GM12873 (cell line): ENCODE results near the gene AHRR.

Experiments used
- TF ChIP-seq, protein P1 (sequence below): IDR thresholded peaks from 2 replicates; pipeline ENCODE4 v1.5.1; 2012; ENCODE audit warnings: low read depth, mild to moderate bottlenecking, moderate library complexity, low read length, control low read depth; ENCODE audit not compliant: insufficient read depth; ENCODE audit errors: missing control alignments

The AHRR gene

DNA sequence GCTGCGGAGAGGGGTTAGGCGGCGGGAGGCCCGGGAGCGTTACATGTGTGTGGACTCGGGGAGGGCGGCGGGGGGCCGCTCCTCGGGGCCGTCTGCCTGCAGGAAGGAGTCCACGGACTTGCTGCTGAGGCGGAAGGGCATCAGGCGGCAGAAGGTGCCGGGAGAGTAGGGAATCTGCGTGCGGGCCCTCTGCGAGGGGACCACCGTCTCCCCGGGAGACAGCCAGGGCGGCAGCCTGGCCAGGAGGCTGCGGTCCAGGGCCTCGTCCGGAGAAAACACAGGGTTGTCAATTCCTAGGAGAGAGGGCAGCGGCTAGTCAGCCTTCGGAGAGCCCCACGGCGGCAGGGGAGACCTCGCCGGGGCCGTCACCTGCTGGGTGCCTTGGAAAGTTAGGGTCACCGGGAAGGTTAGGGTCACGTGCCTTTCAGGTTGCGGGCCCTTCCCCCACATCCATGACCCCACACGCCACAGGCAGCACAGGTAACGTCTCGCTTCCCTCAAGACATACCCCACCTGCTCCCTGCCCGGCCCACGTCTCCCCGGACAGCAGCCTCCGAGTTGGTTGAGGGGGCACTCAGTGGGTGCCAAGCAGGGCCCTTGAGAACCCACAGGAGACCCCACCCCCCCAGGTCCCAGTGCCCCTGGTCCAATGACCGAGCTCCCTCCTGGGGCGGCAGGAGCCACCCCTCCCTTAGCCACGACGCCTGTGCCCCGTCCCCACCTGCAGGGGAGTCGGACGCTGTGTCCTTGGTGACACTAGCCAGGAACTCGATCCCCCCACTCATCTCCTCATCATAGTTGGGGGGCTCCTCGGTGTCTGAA, 153.5 kb downstream of the AHRR start:
- TF ChIP-seq, protein P1, sequence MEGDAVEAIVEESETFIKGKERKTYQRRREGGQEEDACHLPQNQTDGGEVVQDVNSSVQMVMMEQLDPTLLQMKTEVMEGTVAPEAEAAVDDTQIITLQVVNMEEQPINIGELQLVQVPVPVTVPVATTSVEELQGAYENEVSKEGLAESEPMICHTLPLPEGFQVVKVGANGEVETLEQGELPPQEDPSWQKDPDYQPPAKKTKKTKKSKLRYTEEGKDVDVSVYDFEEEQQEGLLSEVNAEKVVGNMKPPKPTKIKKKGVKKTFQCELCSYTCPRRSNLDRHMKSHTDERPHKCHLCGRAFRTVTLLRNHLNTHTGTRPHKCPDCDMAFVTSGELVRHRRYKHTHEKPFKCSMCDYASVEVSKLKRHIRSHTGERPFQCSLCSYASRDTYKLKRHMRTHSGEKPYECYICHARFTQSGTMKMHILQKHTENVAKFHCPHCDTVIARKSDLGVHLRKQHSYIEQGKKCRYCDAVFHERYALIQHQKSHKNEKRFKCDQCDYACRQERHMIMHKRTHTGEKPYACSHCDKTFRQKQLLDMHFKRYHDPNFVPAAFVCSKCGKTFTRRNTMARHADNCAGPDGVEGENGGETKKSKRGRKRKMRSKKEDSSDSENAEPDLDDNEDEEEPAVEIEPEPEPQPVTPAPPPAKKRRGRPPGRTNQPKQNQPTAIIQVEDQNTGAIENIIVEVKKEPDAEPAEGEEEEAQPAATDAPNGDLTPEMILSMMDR, result no peak

- TF ChIP-seq, protein P1, result no peak
These were observed 154.2 kb downstream of the AHRR start for GRCh38 chr5:475704-476101.

- TF ChIP-seq, protein P1, result no peak
These were observed 154.7 kb downstream of the AHRR start for GRCh38 chr5:476102-476813.

DNA sequence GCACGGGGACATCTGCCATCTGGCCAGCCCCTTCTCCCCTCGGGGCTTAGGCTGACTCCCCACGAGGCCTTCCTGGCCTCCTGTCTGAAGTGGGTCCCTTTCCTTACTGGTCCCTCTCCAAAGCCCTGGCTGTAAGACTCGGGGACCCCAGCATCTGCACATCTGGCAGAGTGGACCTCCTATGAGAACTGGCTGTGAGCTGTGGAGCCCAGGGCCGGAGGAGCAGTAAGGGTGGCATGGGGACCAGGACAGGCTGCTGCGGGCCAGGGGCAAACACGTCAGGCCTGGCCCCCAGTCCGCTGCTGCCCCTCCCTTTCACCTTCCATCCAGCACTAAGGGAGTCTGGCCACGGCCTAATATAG, 155.3 kb downstream of the AHRR start:
- TF ChIP-seq, protein P1, result no peak

GRCh38 chr5:477247-477646, 155.7 kb downstream of the AHRR start:
- TF ChIP-seq, protein P1, result no peak

- TF ChIP-seq, protein P1, result no peak
These were observed 156.4 kb downstream of the AHRR start for GRCh38 chr5:477871-478270.

- TF ChIP-seq, protein P1, result no peak
These were observed 157.0 kb downstream of the AHRR start for GRCh38 chr5:478369-478981.
